ENCODE data around the gene SHISA7.
"Not testable (repeated sequence)": the region's sequence is repeated elsewhere in the genome, so short reads cannot be mapped to it uniquely, and the experiment has no call there.

Gene SHISA7

DNA sequence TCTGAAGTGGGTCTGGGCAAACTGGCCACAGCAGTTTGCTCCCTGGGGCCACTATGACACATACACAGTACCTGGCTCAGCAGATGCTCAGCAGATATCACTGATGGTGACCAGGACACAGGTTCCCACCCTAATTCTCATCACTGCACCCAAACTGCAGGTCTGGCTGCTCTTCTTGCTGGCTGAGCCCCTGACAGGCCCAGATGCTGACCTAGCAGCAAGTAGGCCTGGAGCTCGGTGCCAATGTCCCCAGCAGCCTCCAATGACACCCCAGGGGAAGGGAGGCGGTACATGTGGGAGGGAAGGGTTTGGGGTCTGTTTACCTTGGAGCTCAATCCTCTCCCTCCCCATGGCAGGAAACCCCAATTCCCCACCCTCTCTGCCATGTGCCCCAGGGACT, 40.6 kb downstream of the SHISA7 start:
- H2AFZ ChIP-seq (ENCODE audit: low read length), result no peak overlapping the region
- H3K4me1 ChIP-seq (ENCODE audit: insufficient read depth, low read length, severe bottlenecking), result peaks cover 30% of the 10 kb centered on the region
- H4K20me1 ChIP-seq (ENCODE audit: insufficient read depth, low read length), result no peaks in the 10 kb centered on the region
- no peak for TF ChIP-seq EZH2 (IDR thresholded peaks at IDR 0.05; ENCODE audit: borderline replicate concordance, low read length)
- TF ChIP-seq, protein P1, sequence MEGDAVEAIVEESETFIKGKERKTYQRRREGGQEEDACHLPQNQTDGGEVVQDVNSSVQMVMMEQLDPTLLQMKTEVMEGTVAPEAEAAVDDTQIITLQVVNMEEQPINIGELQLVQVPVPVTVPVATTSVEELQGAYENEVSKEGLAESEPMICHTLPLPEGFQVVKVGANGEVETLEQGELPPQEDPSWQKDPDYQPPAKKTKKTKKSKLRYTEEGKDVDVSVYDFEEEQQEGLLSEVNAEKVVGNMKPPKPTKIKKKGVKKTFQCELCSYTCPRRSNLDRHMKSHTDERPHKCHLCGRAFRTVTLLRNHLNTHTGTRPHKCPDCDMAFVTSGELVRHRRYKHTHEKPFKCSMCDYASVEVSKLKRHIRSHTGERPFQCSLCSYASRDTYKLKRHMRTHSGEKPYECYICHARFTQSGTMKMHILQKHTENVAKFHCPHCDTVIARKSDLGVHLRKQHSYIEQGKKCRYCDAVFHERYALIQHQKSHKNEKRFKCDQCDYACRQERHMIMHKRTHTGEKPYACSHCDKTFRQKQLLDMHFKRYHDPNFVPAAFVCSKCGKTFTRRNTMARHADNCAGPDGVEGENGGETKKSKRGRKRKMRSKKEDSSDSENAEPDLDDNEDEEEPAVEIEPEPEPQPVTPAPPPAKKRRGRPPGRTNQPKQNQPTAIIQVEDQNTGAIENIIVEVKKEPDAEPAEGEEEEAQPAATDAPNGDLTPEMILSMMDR (IDR thresholded peaks at IDR 0.05; ENCODE audit: low read length), result no peak
- no peak overlapping the region for H3K4me3 ChIP-seq (ENCODE audit: low read depth, low read length, poor library complexity, severe bottlenecking)
- H3K27ac ChIP-seq (ENCODE audit: low read depth, low read length, poor library complexity, severe bottlenecking), result no peak overlapping the region
- H3K36me3 ChIP-seq (ENCODE audit: insufficient read depth, low read length), result peaks cover 65% of the 10 kb centered on the region
- H3K27me3 ChIP-seq (ENCODE audit: insufficient read depth, low read length), result no peaks in the 10 kb centered on the region
- H3K9me2 ChIP-seq (ENCODE audit: low read depth, low read length), result no peaks in the 10 kb centered on the region
- H3K9ac ChIP-seq (ENCODE audit: low read length), result no peak overlapping the region
- H3K79me2 ChIP-seq (ENCODE audit: insufficient read depth, low read length), result peaks cover 19% of the 10 kb centered on the region
- H3K4me2 ChIP-seq (ENCODE audit: low read length), result no peak overlapping the region
- H3K9me3 ChIP-seq (ENCODE audit: low read length), result no peaks in the 10 kb centered on the region
- no peaks in the 10 kb centered on the region for H3F3A ChIP-seq (ENCODE audit: insufficient read depth, low read length)

DNA sequence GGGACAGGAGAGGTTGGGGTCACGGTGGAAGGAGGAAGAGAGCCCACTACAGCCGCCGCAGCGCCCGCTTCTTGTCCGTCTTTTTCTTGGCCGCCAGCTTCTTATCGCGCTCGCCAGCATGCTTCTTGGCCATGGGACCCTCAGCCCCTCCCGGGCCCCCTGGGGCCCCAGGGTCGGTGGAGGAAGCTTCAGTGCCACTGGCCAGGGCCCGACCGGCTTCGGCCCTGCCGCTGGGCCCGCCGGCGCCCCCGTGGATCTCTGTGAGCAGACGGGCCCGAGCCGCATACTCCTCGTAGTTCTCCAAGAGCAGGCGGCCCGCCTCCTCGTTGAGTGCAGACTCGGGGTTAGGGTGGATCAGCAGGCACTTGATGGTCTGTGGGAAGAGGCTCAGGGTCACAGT, 41.7 kb downstream of the SHISA7 start:
- not testable (repeated sequence) for H3K27me3 ChIP-seq (ENCODE audit: insufficient read depth, low read length); H3K9ac ChIP-seq (ENCODE audit: low read length); H3K79me2 ChIP-seq (ENCODE audit: insufficient read depth, low read length); H3K4me3 ChIP-seq (ENCODE audit: low read depth, low read length, poor library complexity, severe bottlenecking); H3K27ac ChIP-seq (ENCODE audit: low read depth, low read length, poor library complexity, severe bottlenecking); H2AFZ ChIP-seq (ENCODE audit: low read length); H3K4me2 ChIP-seq (ENCODE audit: low read length); H3K9me2 ChIP-seq (ENCODE audit: low read depth, low read length); H4K20me1 ChIP-seq (ENCODE audit: insufficient read depth, low read length); H3K9me3 ChIP-seq (ENCODE audit: low read length); H3F3A ChIP-seq (ENCODE audit: insufficient read depth, low read length)
- Histone ChIP-seq H3K4me1 (ENCODE audit: insufficient read depth, low read length, severe bottlenecking) (peaks cover 26% of the 10 kb centered on the region), H3K36me3 (ENCODE audit: insufficient read depth, low read length) (peaks cover 55% of the 10 kb centered on the region)

DNA sequence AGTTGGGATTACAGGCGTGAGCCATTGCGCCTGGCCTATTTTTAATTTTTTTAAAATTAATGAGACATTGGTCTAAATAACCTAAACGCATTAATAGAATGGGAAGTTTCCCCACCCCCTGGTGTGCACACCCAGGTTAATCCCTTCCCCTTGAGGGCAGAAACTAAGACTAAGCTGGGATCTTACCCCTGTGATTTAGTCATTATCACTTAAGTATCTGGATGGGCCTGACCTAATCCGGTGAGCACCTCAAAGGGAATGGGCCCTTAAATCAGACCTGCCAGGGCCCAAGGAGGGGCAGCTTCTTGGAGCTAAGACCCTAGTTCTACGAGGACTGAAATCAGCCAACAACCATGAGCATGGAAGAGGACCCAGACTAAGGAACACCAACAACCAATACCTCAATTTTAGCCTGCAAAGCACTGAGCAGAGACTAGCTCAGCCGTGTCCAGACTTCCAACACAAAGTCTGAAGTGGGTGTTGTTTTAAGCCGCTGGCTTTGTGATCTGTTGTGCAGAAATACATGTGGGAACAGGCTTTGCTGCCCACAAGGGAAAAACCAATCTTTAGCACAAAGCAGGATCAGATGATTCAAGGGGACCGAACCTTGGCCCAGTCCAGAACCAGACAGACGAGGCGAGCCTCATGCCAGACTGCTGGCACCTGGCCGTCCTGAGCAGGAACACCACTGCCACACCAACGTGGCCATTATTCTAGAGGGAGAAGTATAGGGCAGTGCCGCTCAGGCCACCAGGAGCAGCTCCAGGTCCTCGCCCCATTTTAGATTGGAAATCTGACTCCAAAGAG, 42.6 kb downstream of the SHISA7 start:
- Histone ChIP-seq H2AFZ (ENCODE audit: low read length) (no peak overlapping the region), H3K9ac (ENCODE audit: low read length) (no peak overlapping the region), H3K4me2 (ENCODE audit: low read length) (no peak overlapping the region), H3K27ac (ENCODE audit: low read depth, low read length, poor library complexity, severe bottlenecking) (no peak overlapping the region), H3F3A (ENCODE audit: insufficient read depth, low read length) (no peaks in the 10 kb centered on the region), H3K79me2 (ENCODE audit: insufficient read depth, low read length) (0 out of 2 replicates have a peak, but pooled peaks cover 1% of the 10 kb centered on the region), H3K27me3 (ENCODE audit: insufficient read depth, low read length) (no peaks in the 10 kb centered on the region), H3K9me2 (ENCODE audit: low read depth, low read length) (no peaks in the 10 kb centered on the region), H3K4me3 (ENCODE audit: low read depth, low read length, poor library complexity, severe bottlenecking) (no peak overlapping the region), H4K20me1 (ENCODE audit: insufficient read depth, low read length) (no peaks in the 10 kb centered on the region), H3K4me1 (ENCODE audit: insufficient read depth, low read length, severe bottlenecking) (peaks cover 17% of the 10 kb centered on the region), H3K9me3 (ENCODE audit: low read length) (no peaks in the 10 kb centered on the region), H3K36me3 (ENCODE audit: insufficient read depth, low read length) (peaks cover 46% of the 10 kb centered on the region)
- TF ChIP-seq EZH2 (IDR thresholded peaks at IDR 0.05; ENCODE audit: borderline replicate concordance, low read length), result no peak
- TF ChIP-seq, protein P1 (IDR thresholded peaks at IDR 0.05; ENCODE audit: low read length), result no peak

Measured in OCI-LY1 (cell line).